ENCODE results near the gene C1R. TPM values are rescaled to one million over a fixed set of nuclear protein-coding genes. Genes with fewer than 3 reads are reported as not detected.

The C1R gene
- polyA plus RNA-seq, 1 of the 3 experiments (the other 2 are of a cell fraction) = 20.1 TPM

DNA sequence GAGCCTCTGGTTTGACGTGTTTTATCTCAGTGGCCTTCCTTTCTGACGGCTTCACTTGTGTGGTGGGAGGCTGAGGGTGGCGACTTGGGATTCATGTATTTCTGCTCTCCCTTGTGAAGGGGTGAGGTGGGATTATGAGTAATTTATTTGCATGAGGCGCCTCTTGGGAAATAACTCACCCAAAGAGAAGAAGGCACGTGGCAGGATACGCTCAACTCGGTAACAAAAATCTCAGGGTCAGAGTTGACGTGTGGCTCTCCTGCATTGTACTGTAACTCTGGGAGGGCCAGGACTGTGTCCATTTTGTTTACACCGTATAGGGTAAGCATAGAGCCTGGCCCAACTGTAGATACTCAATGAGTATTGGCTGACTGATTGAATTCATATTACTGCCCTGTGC, 46.3 kb downstream of the C1R start:
- no peaks in the 10 kb centered on the region for H3F3A ChIP-seq (replicated peaks; ENCODE audit: insufficient read depth)
- no peaks in the 10 kb centered on the region for H3K27me3 ChIP-seq (ENCODE audit: insufficient read depth)
- ChIA-PET CTCF (no interaction called here), POLR2A (no interaction called here)
- no peaks in the 10 kb centered on the region for H3K36me3 ChIP-seq (replicated peaks in 1 of 2; ENCODE audit: control insufficient read depth in 1 of 2, insufficient read depth in 2 of 2, low read length in 1 of 2)
- no peak overlapping the region for H3K27ac ChIP-seq (ENCODE audit: low read depth in 2 of 2, low read length in 1 of 2)
- 85% methylated on average over 9 of the region's 9 CpGs for WGBS (ENCODE audit: low lambda C conversion rate)
- H3K9ac ChIP-seq = no peak overlapping the region
- no peak overlapping the region for H3K4me2 ChIP-seq
- H3K4me3 ChIP-seq (ENCODE audit: low read depth in 2 of 2, low read length in 1 of 2) = no peak overlapping the region
- DNase-seq = no peak
- no peak overlapping the region for H2AFZ ChIP-seq (ENCODE audit: low read depth)
- TF ChIP-seq IRF3 (IDR thresholded peaks at IDR 0.05; ENCODE audit: low read depth, low read length) (no peak), TCF12 (IDR thresholded peaks at IDR 0.05) (no peak), TAF1 (IDR thresholded peaks at IDR 0.05; ENCODE audit: borderline replicate concordance, low read depth, low read length) (no peak), YY1 (IDR thresholded peaks at IDR 0.05; ENCODE audit: low read depth) (no peak), ELF1 (IDR thresholded peaks at IDR 0.05) (no peak), CHD2 (IDR thresholded peaks at IDR 0.05; ENCODE audit: low read length, partially characterized antibody) (no peak), EP300 (IDR thresholded peaks at IDR 0.05; ENCODE audit: borderline replicate concordance in 1 of 2, low read depth in 1 of 2, low read length in 1 of 2) (no peak), RCOR1 (IDR thresholded peaks at IDR 0.05; ENCODE audit: low read length) (no peak), FOXM1 (IDR thresholded peaks at IDR 0.05; ENCODE audit: low read depth) (no peak), USF2 (IDR thresholded peaks at IDR 0.05; ENCODE audit: borderline replicate concordance, low read depth, low read length) (no peak), JUND (IDR thresholded peaks at IDR 0.05) (no peak), FOSL2 (IDR thresholded peaks at IDR 0.05; ENCODE audit: borderline replicate concordance, low read depth) (no peak), POLR2AphosphoS5 (IDR thresholded peaks at IDR 0.05; ENCODE audit: low read depth, low read length) (no peak), CTCF (IDR thresholded peaks at IDR 0.05) (no peak)
- TF ChIP-seq, protein P1, sequence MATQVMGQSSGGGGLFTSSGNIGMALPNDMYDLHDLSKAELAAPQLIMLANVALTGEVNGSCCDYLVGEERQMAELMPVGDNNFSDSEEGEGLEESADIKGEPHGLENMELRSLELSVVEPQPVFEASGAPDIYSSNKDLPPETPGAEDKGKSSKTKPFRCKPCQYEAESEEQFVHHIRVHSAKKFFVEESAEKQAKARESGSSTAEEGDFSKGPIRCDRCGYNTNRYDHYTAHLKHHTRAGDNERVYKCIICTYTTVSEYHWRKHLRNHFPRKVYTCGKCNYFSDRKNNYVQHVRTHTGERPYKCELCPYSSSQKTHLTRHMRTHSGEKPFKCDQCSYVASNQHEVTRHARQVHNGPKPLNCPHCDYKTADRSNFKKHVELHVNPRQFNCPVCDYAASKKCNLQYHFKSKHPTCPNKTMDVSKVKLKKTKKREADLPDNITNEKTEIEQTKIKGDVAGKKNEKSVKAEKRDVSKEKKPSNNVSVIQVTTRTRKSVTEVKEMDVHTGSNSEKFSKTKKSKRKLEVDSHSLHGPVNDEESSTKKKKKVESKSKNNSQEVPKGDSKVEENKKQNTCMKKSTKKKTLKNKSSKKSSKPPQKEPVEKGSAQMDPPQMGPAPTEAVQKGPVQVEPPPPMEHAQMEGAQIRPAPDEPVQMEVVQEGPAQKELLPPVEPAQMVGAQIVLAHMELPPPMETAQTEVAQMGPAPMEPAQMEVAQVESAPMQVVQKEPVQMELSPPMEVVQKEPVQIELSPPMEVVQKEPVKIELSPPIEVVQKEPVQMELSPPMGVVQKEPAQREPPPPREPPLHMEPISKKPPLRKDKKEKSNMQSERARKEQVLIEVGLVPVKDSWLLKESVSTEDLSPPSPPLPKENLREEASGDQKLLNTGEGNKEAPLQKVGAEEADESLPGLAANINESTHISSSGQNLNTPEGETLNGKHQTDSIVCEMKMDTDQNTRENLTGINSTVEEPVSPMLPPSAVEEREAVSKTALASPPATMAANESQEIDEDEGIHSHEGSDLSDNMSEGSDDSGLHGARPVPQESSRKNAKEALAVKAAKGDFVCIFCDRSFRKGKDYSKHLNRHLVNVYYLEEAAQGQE (IDR thresholded peaks at IDR 0.05; ENCODE audit: low read depth, low read length) = no peak
- H3K9me2 ChIP-seq = no peaks in the 10 kb centered on the region
- no peaks in the 10 kb centered on the region for H3K79me2 ChIP-seq (ENCODE audit: insufficient read depth)
- no peaks in the 10 kb centered on the region for H3K4me1 ChIP-seq (ENCODE audit: control insufficient read depth in 1 of 2, insufficient read depth in 2 of 2, low read depth in 1 of 2, low read length in 1 of 2)
- H3K9me3 ChIP-seq = no peaks in the 10 kb centered on the region
- no peaks in the 10 kb centered on the region for H4K20me1 ChIP-seq (ENCODE audit: insufficient read depth)

Measured in SK-N-SH (cell line).